ENCODE data around the gene GATA1. TPM values are rescaled to one million over a fixed set of nuclear protein-coding genes. Genes with fewer than 3 reads are reported as not detected.

The GATA1 gene
- total RNA-seq, 2 donors from 2014 or later, result 0.20 TPM; not detected in 1

DNA sequence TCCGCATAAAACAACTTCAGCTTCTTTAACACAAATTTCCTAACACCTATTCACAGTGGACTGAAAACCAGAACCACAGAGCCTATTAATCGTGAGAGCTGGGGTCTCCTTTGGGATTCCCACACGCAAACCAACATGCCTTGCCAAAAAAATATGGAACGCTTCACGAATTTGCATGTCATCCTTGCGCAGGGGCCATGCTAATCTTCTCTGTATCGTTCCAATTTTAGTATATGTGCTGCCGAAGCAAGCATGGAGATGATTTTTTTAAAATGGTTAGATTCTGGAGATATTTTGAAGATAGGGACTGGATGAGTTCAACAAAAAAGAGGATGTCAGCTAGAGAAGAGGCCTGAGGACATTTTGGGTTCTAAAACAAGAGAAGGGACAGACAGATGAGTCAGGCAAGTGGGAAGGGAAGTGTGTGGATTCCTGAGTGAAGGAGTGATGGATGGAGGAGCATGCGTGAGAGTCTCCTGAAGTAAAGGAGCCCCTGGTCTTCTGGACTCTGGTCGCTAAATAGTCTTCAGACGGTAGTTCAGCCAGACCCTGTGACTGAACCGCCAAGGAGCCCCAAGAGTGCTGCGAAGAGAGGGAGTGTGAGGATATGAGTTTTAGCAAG lies 9.5 kb upstream of the GATA1 start:
- H3K27me3 ChIP-seq, result no peaks in the 10 kb centered on the region
- no peak overlapping the region for H3K4me3 ChIP-seq
- no peaks in the 10 kb centered on the region for H3K36me3 ChIP-seq
- H3K4me1 ChIP-seq, result no peaks in the 10 kb centered on the region
- no peak overlapping the region for H3K27ac ChIP-seq
- H3K9me3 ChIP-seq, result no peaks in the 10 kb centered on the region
- DNase-seq (ENCODE audit: low spot score), result no peak
- TF ChIP-seq, protein P1, sequence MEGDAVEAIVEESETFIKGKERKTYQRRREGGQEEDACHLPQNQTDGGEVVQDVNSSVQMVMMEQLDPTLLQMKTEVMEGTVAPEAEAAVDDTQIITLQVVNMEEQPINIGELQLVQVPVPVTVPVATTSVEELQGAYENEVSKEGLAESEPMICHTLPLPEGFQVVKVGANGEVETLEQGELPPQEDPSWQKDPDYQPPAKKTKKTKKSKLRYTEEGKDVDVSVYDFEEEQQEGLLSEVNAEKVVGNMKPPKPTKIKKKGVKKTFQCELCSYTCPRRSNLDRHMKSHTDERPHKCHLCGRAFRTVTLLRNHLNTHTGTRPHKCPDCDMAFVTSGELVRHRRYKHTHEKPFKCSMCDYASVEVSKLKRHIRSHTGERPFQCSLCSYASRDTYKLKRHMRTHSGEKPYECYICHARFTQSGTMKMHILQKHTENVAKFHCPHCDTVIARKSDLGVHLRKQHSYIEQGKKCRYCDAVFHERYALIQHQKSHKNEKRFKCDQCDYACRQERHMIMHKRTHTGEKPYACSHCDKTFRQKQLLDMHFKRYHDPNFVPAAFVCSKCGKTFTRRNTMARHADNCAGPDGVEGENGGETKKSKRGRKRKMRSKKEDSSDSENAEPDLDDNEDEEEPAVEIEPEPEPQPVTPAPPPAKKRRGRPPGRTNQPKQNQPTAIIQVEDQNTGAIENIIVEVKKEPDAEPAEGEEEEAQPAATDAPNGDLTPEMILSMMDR (IDR thresholded peaks at IDR 0.05), result no peak

DNA sequence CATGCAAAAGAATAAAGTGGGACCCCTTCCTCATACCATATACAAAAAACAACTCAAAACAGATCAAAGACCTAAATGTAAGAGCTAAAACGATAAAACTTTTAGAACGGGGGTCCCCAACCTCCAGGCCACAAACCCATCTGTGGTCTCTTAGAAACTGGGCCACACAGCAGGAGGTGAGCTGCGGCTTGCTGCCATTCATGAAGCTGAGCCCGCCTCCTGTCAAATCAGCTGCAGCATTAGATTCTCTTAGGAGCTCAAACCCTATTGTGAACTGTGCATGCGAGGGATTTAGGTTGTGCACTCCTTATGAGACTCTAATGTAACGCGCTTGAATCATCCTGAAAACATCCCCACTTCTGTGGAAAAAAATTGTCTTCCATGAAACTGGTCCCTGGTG lies 7.0 kb upstream of the GATA1 start:
- Histone ChIP-seq H3K9me3 (no peaks in the 10 kb centered on the region), H3K36me3 (no peaks in the 10 kb centered on the region), H3K27me3 (no peaks in the 10 kb centered on the region), H3K4me3 (no peak overlapping the region), H3K4me1 (no peaks in the 10 kb centered on the region), H3K27ac (no peak overlapping the region)
- TF ChIP-seq, protein P1 (IDR thresholded peaks at IDR 0.05), result no peak
- no peak for DNase-seq (ENCODE audit: low spot score)

GRCh38 chrX:48781705-48782104 lies 4.7 kb upstream of the GATA1 start:
- no peak overlapping the region for H3K4me3 ChIP-seq
- no peak overlapping the region for H3K27ac ChIP-seq
- no peaks in the 10 kb centered on the region for H3K4me1 ChIP-seq
- no peak for DNase-seq (ENCODE audit: low spot score)
- TF ChIP-seq, protein P1 (IDR thresholded peaks at IDR 0.05), result no peak
- no peaks in the 10 kb centered on the region for H3K27me3 ChIP-seq
- no peaks in the 10 kb centered on the region for H3K36me3 ChIP-seq
- H3K9me3 ChIP-seq, result no peaks in the 10 kb centered on the region

DNA sequence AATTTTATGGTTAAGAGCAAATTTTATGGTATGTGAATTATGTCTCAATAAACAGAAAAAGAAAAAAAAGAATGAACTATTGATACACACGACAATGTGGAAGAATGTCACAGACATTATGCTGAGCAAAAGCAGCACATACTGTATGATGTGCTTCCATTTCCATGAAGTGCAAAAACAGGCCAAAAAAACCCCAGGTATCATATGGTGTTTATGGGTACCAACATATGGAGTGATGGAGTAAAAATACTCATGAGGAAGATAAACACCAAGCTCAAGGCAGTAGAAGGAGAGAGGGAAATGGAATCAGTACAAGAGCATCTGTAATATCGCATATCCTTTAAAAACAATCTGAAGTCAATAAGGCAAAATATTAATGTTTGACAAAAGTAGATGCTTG lies 4.2 kb upstream of the GATA1 start:
- no peak overlapping the region for H3K4me3 ChIP-seq
- H3K27ac ChIP-seq, result no peak overlapping the region
- no peaks in the 10 kb centered on the region for H3K27me3 ChIP-seq
- DNase-seq (ENCODE audit: low spot score), result no peak
- no peaks in the 10 kb centered on the region for H3K4me1 ChIP-seq
- TF ChIP-seq, protein P1 (IDR thresholded peaks at IDR 0.05), result no peak
- H3K9me3 ChIP-seq, result no peaks in the 10 kb centered on the region
- H3K36me3 ChIP-seq, result no peaks in the 10 kb centered on the region

- no peaks in the 10 kb centered on the region for H3K27me3 ChIP-seq
- no peaks in the 10 kb centered on the region for H3K4me1 ChIP-seq
- no peak overlapping the region for H3K27ac ChIP-seq
- no peaks in the 10 kb centered on the region for H3K9me3 ChIP-seq
- H3K4me3 ChIP-seq, result no peak overlapping the region
- TF ChIP-seq, protein P1 (IDR thresholded peaks at IDR 0.05), result no peak
- no peak for DNase-seq (ENCODE audit: low spot score)
- H3K36me3 ChIP-seq, result no peaks in the 10 kb centered on the region
These were observed 3.6 kb upstream of the GATA1 start for GRCh38 chrX:48782795-48783194.

- H3K27ac ChIP-seq, result no peak overlapping the region
- no peak overlapping the region for H3K4me3 ChIP-seq
- no peaks in the 10 kb centered on the region for H3K27me3 ChIP-seq
- DNase-seq (ENCODE audit: low spot score), result no peak
- no peaks in the 10 kb centered on the region for H3K9me3 ChIP-seq
- H3K4me1 ChIP-seq, result no peaks in the 10 kb centered on the region
- TF ChIP-seq, protein P1 (IDR thresholded peaks at IDR 0.05), result no peak
- no peaks in the 10 kb centered on the region for H3K36me3 ChIP-seq
These were observed 1.7 kb upstream of the GATA1 start for GRCh38 chrX:48784726-48785125.

Measured in right atrium auricular region (tissue), 2 donors.